HCT116 (cell line): ENCODE measurements around the gene PHC3. TPM values are rescaled to one million over a fixed set of nuclear protein-coding genes. Genes with fewer than 3 reads are reported as not detected.

Experiments
- ATAC-seq: fragments of 200-7000 bp; cut with Tn5 transposase; 2 replicates; pipeline ENCODE4 v1.9.1; 2020; ENCODE audit warnings: mild to moderate bottlenecking, moderate library complexity
- BruUV-seq: library from RNA; stranded (reverse); fragments of 400-500 nt; replicated peaks from 2 replicates; lab custom pipeline; 2021; lab: Mats Ljungman, UMichigan
- CTCF ChIA-PET: fragments of 300-600 bp; sonication (Branson Sonifier 250); formaldehyde crosslinking; loops from one replicate; lab custom pipeline; 2021; ENCODE audit warnings: antibody characterized with exemption; lab: Charles Lee
- POLR2A ChIA-PET: fragments of 300-600, 350-600 bp; sonication (Branson Sonifier 250); formaldehyde crosslinking; loops from one replicate; lab custom pipeline; 2021; ENCODE audit warnings: antibody characterized with exemption; lab: Charles Lee
- RAD21 ChIA-PET, 2 experiments: fragments of 300-600 bp; sonication (Branson Sonifier 250); formaldehyde crosslinking; loops; one replicate each; lab custom pipeline; 2023; ENCODE audit warnings: low total read pairs in 2 of 2; ENCODE audit not compliant: uncharacterized antibody in 2 of 2, unreplicated experiment in 2 of 2, low non-redundant PET in 1 of 2; lab: Charles Lee
- DNase-seq: peaks from one replicate; pipeline ENCODE4 v3.0.0-alpha.2; 2010; ENCODE audit warnings: low read depth, low spot score
- H2AFZ ChIP-seq: fragments of 200-600 bp; shearing (Covaris generic), sonication (generic); 2 replicates; pipeline ENCODE4 v1.6.1; 2017; ENCODE audit warnings: low read depth, mixed run types, mixed read lengths, antibody characterized with exemption, low read length; ENCODE audit not compliant: poor library complexity, severe bottlenecking
- H3K27ac ChIP-seq: 2 replicates; pipeline ENCODE4 v1.5.1; 2012; ENCODE audit warnings: low read depth, low read length
- H3K27me3 ChIP-seq: fragments of 200-600 bp; sonication (generic); 2 replicates; pipeline ENCODE4 v1.6.1; 2016; ENCODE audit warnings: mixed run types, low read length, mixed read lengths; ENCODE audit not compliant: insufficient read depth
- H3K36me3 ChIP-seq, 2 experiments: fragments of 200-500 bp in 1 of 2; fragments of 200-600 bp in 1 of 2; sonication (Bioruptor generic) in 1 of 2; sonication (generic) in 1 of 2; 2 replicates each; pipeline versions ENCODE4 v1.5.1 to v1.6.1; 2014 to 2016; ENCODE audit warnings: low read length in 2 of 2, inconsistent platforms in 1 of 2, mixed read lengths in 1 of 2, mixed run types in 1 of 2; ENCODE audit not compliant: insufficient read depth in 2 of 2, control insufficient read depth in 1 of 2
- H3K4me1 ChIP-seq, 2 experiments: fragments of 200-600 bp in 1 of 2; sonication (generic) in 1 of 2; 2 replicates each; pipeline versions ENCODE4 v1.5.1 to v1.6.1; 2012 to 2017; ENCODE audit warnings: low read length in 2 of 2, inconsistent platforms in 1 of 2, mild to moderate bottlenecking in 1 of 2, mixed read lengths in 1 of 2, mixed run types in 1 of 2, moderate library complexity in 1 of 2; ENCODE audit not compliant: insufficient read depth in 2 of 2, control insufficient read depth in 1 of 2
- H3K4me2 ChIP-seq: fragments of 200-600 bp; sonication (generic); 2 replicates; pipeline ENCODE4 v1.6.1; 2017; ENCODE audit warnings: mixed run types, low read length, mixed read lengths
- H3K4me3 ChIP-seq, 2 experiments: fragments of 200-600 bp in 1 of 2; sonication (generic) in 1 of 2; replicated peaks in 1 of 2; 2 replicates each; pipeline ENCODE4 v1.5.1; 2011 to 2016; ENCODE audit warnings: low read length in 2 of 2, control low read depth in 1 of 2, low read depth in 1 of 2, mild to moderate bottlenecking in 1 of 2, mixed read lengths in 1 of 2, mixed run types in 1 of 2
- H3K79me2 ChIP-seq: fragments of 200-600 bp; sonication (generic); 2 replicates; pipeline ENCODE4 v1.6.1; 2017; ENCODE audit warnings: mild to moderate bottlenecking, mixed run types, low read length, moderate library complexity, mixed read lengths; ENCODE audit not compliant: insufficient read depth
- H3K9ac ChIP-seq: fragments of 200-600 bp; sonication (generic); 2 replicates; pipeline ENCODE4 v1.6.1; 2016; ENCODE audit warnings: low read length, mixed read lengths
- H3K9me2 ChIP-seq: fragments of 200-600 bp; sonication (generic), shearing (Covaris generic); 2 replicates; pipeline ENCODE4 v1.6.1; 2017; ENCODE audit warnings: mixed run types, mild to moderate bottlenecking, moderate library complexity; ENCODE audit not compliant: insufficient read depth
- H3K9me3 ChIP-seq, 2 experiments: fragments of 200-500 bp in 1 of 2; fragments of 200-600 bp in 1 of 2; sonication (Bioruptor generic) in 1 of 2; sonication (generic) in 1 of 2; 2 replicates each; pipeline ENCODE4 v1.6.1; 2014 to 2017; ENCODE audit warnings: low read length in 2 of 2, mixed read lengths in 2 of 2, inconsistent platforms in 1 of 2, low read depth in 1 of 2, mild to moderate bottlenecking in 1 of 2, mixed run types in 1 of 2, moderate library complexity in 1 of 2; ENCODE audit not compliant: control insufficient read depth in 1 of 2, insufficient read depth in 1 of 2
- H4K20me1 ChIP-seq: fragments of 200-600 bp; sonication (generic), shearing (Covaris generic); 2 replicates; pipeline ENCODE4 v1.6.1; 2017; ENCODE audit warnings: mixed run types, mild to moderate bottlenecking, moderate library complexity; ENCODE audit not compliant: insufficient read depth
- CBX3 ChIP-seq: IDR thresholded peaks from 2 replicates; pipeline ENCODE4 v1.6.1; 2012; ENCODE audit warnings: low read depth
- ELF1 ChIP-seq: IDR thresholded peaks from 2 replicates; pipeline ENCODE4 v1.6.1; 2012; ENCODE audit warnings: low read depth, borderline replicate concordance
- EZH2 ChIP-seq: fragments of 200-600 bp; sonication (generic); IDR thresholded peaks from 2 replicates; pipeline ENCODE4 v1.6.1; 2017; ENCODE audit warnings: antibody characterized with exemption, mixed run types
- EZH2phosphoT487 ChIP-seq: fragments of 200-600 bp; IDR thresholded peaks from 2 replicates; pipeline ENCODE4 v1.6.1; 2018; ENCODE audit warnings: antibody characterized with exemption, borderline replicate concordance
- FOSL1 ChIP-seq: IDR thresholded peaks from 2 replicates; pipeline ENCODE4 v1.6.1; 2012; ENCODE audit warnings: low read depth
- POLR2AphosphoS5 ChIP-seq: IDR thresholded peaks from 2 replicates; pipeline ENCODE4 v1.6.1; 2011; ENCODE audit warnings: mild to moderate bottlenecking, low read depth, low read length, moderate library complexity
- RAD21 ChIP-seq: IDR thresholded peaks from 2 replicates; pipeline ENCODE4 v1.6.1; 2012; ENCODE audit warnings: low read depth, mild to moderate bottlenecking
- SP1 ChIP-seq: IDR thresholded peaks from 2 replicates; pipeline ENCODE4 v1.6.1; 2012; ENCODE audit warnings: low read depth
- SRF ChIP-seq: IDR thresholded peaks from 2 replicates; pipeline ENCODE4 v1.6.1; 2012; ENCODE audit warnings: low read depth
- ZFX ChIP-seq: fragments of 450-650 bp; IDR thresholded peaks from 2 replicates; pipeline ENCODE4 v1.6.1; 2017
- ZNF274 ChIP-seq: fragments of 200-500 bp; sonication (Bioruptor generic); IDR thresholded peaks from 2 replicates; pipeline ENCODE4 v1.6.1; 2014; ENCODE audit warnings: mild to moderate bottlenecking, low read depth, low read length, inconsistent platforms
- intact Hi-C: fragments of 100-400 bp; cut with micrococcal nuclease; formaldehyde crosslinking; loops from 2 replicates; pipeline ENCODE4 v1.10.0; 2022
- total RNA-seq: library from RNA; stranded (reverse); gene quantifications from one replicate; pipeline ENCODE4 v1.2.1, GENCODE V29; 2021; ENCODE audit not compliant: unreplicated experiment
- TF ChIP-seq, protein P1 (sequence below), 3 experiments: fragments of 200-600 bp in 1 of 3; sonication (generic) in 1 of 3; IDR thresholded peaks in 2 of 3; conservative IDR thresholded peaks in 1 of 3; 2 replicates each; pipeline ENCODE4 v1.5.1; 2012 to 2017; ENCODE audit warnings: low read depth in 2 of 3, low read length in 2 of 3, antibody characterized with exemption in 1 of 3, borderline replicate concordance in 1 of 3, control low read depth in 1 of 3, mild to moderate bottlenecking in 1 of 3, mixed read lengths in 1 of 3, mixed run types in 1 of 3, moderate library complexity in 1 of 3; ENCODE audit not compliant: insufficient read depth in 1 of 3
- TF ChIP-seq, protein P2 (sequence below): IDR thresholded peaks from 2 replicates; pipeline ENCODE4 v1.6.1; 2012; ENCODE audit warnings: low read depth

The PHC3 gene
- total RNA-seq, 1 experiment from 2014 or later = 40.1 TPM

DNA sequence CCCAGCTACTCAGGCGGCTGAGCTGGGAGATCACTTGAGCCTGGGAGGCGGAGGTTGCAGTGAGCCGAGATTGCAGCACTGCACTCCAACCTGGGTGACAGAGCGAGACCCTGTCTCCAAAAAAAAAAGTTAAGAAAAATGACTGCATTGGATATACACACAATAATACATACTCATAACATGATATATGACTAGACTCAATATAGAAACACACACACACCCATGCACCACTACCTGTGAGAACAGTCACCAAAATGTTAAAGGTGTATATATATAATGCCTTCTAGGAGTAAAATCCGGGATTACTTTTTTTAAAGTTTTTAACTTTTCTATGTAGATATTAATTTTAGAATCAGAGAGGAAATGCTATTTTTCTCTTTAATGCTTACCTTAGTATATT, 25.9 kb downstream of the PHC3 start:
- no peaks in the 10 kb centered on the region for H3K4me1 ChIP-seq
- no peak overlapping the region for H3K4me3 ChIP-seq
- no peak overlapping the region for H3K9ac ChIP-seq
- CTCF ChIA-PET = no interaction called here
- TF ChIP-seq, protein P1, sequence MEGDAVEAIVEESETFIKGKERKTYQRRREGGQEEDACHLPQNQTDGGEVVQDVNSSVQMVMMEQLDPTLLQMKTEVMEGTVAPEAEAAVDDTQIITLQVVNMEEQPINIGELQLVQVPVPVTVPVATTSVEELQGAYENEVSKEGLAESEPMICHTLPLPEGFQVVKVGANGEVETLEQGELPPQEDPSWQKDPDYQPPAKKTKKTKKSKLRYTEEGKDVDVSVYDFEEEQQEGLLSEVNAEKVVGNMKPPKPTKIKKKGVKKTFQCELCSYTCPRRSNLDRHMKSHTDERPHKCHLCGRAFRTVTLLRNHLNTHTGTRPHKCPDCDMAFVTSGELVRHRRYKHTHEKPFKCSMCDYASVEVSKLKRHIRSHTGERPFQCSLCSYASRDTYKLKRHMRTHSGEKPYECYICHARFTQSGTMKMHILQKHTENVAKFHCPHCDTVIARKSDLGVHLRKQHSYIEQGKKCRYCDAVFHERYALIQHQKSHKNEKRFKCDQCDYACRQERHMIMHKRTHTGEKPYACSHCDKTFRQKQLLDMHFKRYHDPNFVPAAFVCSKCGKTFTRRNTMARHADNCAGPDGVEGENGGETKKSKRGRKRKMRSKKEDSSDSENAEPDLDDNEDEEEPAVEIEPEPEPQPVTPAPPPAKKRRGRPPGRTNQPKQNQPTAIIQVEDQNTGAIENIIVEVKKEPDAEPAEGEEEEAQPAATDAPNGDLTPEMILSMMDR (IDR thresholded peaks at IDR 0.05 in 2 of 3, conservative IDR thresholded peaks at IDR 0.05 in 1 of 3; ENCODE audit: borderline replicate concordance in 1 of 3, insufficient read depth in 1 of 3, low read depth in 2 of 3, low read length in 2 of 3) = no peak
- TF ChIP-seq POLR2AphosphoS5 (no peak), EZH2phosphoT487 (no peak), EZH2 (no peak), FOSL1 (no peak), ZNF274 (no peak), RAD21 (no peak), SRF (no peak)
- POLR2A ChIA-PET = no interaction called here
- no peak for DNase-seq
- no peak overlapping the region for H2AFZ ChIP-seq
- ATAC-seq = no peak
- no peaks in the 10 kb centered on the region for H3K9me3 ChIP-seq
- H3K36me3 ChIP-seq = no peaks in the 10 kb centered on the region
- BruUV-seq = no TSS peak
- no peaks in the 10 kb centered on the region for H3K27me3 ChIP-seq
- H4K20me1 ChIP-seq = peaks cover 17% of the 10 kb centered on the region
- no peak overlapping the region for H3K4me2 ChIP-seq
- intact Hi-C loops = no loop called here
- no peak overlapping the region for H3K27ac ChIP-seq
- RAD21 ChIA-PET = no interaction called here
- peaks cover 84% of the 10 kb centered on the region for H3K79me2 ChIP-seq
- H3K9me2 ChIP-seq = no peaks in the 10 kb centered on the region

- Histone ChIP-seq H3K9ac (no peak overlapping the region), H3K9me3 (no peaks in the 10 kb centered on the region), H3K4me2 (no peak overlapping the region), H4K20me1 (peaks cover 17% of the 10 kb centered on the region), H3K27me3 (no peaks in the 10 kb centered on the region), H3K4me3 (no peak overlapping the region), H3K36me3 (no peaks in the 10 kb centered on the region), H3K4me1 (no peaks in the 10 kb centered on the region), H2AFZ (no peak overlapping the region), H3K9me2 (no peaks in the 10 kb centered on the region), H3K79me2 (peaks cover 78% of the 10 kb centered on the region), H3K27ac (no peak overlapping the region)
- CTCF ChIA-PET = no interaction called here
- intact Hi-C loops = no loop called here
- no TSS peak for BruUV-seq
- ATAC-seq (no peak), DNase-seq (no peak)
- RAD21 ChIA-PET = no interaction called here
- POLR2A ChIA-PET = no interaction called here
- TF ChIP-seq CBX3 (no peak), ZFX (no peak), FOSL1 (no peak), ELF1 (no peak), SP1 (no peak)
- TF ChIP-seq, protein P1 (IDR thresholded peaks at IDR 0.05 in 2 of 3, conservative IDR thresholded peaks at IDR 0.05 in 1 of 3; ENCODE audit: borderline replicate concordance in 1 of 3, insufficient read depth in 1 of 3, low read depth in 2 of 3, low read length in 2 of 3) = no peak
- TF ChIP-seq, protein P2, sequence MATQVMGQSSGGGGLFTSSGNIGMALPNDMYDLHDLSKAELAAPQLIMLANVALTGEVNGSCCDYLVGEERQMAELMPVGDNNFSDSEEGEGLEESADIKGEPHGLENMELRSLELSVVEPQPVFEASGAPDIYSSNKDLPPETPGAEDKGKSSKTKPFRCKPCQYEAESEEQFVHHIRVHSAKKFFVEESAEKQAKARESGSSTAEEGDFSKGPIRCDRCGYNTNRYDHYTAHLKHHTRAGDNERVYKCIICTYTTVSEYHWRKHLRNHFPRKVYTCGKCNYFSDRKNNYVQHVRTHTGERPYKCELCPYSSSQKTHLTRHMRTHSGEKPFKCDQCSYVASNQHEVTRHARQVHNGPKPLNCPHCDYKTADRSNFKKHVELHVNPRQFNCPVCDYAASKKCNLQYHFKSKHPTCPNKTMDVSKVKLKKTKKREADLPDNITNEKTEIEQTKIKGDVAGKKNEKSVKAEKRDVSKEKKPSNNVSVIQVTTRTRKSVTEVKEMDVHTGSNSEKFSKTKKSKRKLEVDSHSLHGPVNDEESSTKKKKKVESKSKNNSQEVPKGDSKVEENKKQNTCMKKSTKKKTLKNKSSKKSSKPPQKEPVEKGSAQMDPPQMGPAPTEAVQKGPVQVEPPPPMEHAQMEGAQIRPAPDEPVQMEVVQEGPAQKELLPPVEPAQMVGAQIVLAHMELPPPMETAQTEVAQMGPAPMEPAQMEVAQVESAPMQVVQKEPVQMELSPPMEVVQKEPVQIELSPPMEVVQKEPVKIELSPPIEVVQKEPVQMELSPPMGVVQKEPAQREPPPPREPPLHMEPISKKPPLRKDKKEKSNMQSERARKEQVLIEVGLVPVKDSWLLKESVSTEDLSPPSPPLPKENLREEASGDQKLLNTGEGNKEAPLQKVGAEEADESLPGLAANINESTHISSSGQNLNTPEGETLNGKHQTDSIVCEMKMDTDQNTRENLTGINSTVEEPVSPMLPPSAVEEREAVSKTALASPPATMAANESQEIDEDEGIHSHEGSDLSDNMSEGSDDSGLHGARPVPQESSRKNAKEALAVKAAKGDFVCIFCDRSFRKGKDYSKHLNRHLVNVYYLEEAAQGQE = no peak
These were observed 26.9 kb downstream of the PHC3 start for GRCh38 chr3:170154569-170155143.
